ENCODE measurements around the gene CD247.

Gene CD247

GRCh38 chr1:167532375-167532774 is 14.0 kb upstream of the CD247 start:
- no peak overlapping the region for H3K27ac Mint-ChIP-seq

DNA sequence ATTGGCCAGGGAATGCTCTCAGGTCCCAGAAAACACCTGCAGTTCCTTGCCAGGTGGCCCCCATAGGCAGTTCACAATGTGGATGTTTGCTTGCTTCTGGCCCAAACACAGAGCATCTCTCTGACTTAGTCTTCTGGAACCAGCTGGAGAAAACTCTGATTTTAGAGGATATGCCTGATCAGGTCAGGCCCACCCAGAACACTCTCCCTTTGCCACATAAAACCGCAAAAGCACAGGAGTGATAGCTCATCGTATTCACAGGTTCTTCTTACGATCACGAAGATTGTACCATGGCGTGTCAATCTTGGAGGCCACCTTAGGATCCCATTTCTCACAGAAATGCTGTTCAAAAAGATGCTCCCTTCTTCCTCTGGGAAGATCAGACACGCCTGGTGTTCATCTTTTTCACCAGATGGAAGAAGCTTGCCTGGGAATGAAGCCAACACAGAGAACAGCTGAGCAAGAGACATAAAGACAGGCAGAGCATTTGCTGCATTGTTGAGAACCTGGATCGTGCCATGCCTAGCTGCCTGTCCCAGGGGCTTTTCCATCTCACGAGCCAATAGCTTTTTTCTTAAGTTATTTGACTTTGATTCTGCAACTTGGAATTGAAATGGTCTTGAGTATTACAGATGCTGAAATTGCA is 11.6 kb upstream of the CD247 start:
- Mint-ChIP-seq H3K4me1 (peaks cover 3% of the 10 kb centered on the region), H3K27ac (no peak overlapping the region), H3K9me3 (no peaks in the 10 kb centered on the region), H3K36me3 (no peaks in the 10 kb centered on the region), H3K27me3 (peaks cover 41% of the 10 kb centered on the region), H3K4me3 (no peak overlapping the region)
- CTCF ChIA-PET: interaction anchor here (0.8 to 4.1 kb wide), 8 partner anchors 8 to 263 kb away, joined by 3 to 24 read pairs (median 3); no protein-coding TSS in a partner anchor
- DNase-seq: no peak

More at GRCh38 chr1:167532375-167532774, 14.0 kb upstream of the CD247 start:
- no peak for DNase-seq
- H3K9me3 Mint-ChIP-seq: no peaks in the 10 kb centered on the region
- no peaks in the 10 kb centered on the region for H3K36me3 Mint-ChIP-seq
- peaks cover 34% of the 10 kb centered on the region for H3K27me3 Mint-ChIP-seq
- H3K4me3 Mint-ChIP-seq: no peak overlapping the region
- CTCF ChIA-PET: interaction anchor here (0.5 to 4.6 kb wide), 21 partner anchors 8 to 508 kb away, joined by 3 to 57 read pairs (median 8); partner anchors contain the start of genes CD247 and CREG1
- H3K4me1 Mint-ChIP-seq: peaks cover 3% of the 10 kb centered on the region

DNA sequence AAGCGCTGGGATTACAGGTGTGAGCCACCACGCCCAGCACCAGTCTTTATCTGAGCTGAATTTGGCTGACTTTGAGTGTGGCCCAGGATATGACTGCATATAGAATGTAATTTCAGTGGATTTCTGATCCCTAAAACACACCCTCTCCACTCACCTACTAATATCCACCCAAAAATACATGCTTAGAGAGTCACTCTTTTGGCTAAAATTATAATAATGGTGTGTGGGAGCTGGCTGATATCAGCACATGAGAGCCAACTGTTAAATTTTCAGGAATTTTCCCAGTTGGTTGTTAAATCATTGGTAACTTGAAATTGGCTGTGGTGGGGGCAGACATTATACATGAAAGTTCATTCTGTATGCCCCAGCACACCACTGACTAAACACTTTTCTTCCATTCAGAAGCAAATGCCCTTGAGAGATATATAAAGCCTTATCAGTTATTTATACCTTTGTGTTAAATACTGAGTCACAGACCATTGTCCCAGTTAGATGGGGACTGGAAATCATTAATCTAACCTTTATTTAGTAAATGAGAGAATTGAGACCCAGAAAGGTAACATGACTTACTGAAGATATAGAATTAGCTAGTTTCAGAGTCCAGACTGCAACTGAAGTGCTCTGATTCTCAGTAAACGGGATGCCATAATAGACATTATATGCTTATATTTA is 9.9 kb upstream of the CD247 start:
- peaks cover 43% of the 10 kb centered on the region for H3K27me3 Mint-ChIP-seq
- no peaks in the 10 kb centered on the region for H3K9me3 Mint-ChIP-seq
- H3K4me3 Mint-ChIP-seq: no peak overlapping the region
- H3K27ac Mint-ChIP-seq: no peak overlapping the region
- H3K36me3 Mint-ChIP-seq: no peaks in the 10 kb centered on the region
- DNase-seq: no peak
- CTCF ChIA-PET: interaction anchor here (1.2 to 4.1 kb wide), 7 partner anchors 9 to 127 kb away, joined by 3 to 24 read pairs (median 5); no protein-coding TSS in a partner anchor
- peaks cover 3% of the 10 kb centered on the region for H3K4me1 Mint-ChIP-seq

DNA sequence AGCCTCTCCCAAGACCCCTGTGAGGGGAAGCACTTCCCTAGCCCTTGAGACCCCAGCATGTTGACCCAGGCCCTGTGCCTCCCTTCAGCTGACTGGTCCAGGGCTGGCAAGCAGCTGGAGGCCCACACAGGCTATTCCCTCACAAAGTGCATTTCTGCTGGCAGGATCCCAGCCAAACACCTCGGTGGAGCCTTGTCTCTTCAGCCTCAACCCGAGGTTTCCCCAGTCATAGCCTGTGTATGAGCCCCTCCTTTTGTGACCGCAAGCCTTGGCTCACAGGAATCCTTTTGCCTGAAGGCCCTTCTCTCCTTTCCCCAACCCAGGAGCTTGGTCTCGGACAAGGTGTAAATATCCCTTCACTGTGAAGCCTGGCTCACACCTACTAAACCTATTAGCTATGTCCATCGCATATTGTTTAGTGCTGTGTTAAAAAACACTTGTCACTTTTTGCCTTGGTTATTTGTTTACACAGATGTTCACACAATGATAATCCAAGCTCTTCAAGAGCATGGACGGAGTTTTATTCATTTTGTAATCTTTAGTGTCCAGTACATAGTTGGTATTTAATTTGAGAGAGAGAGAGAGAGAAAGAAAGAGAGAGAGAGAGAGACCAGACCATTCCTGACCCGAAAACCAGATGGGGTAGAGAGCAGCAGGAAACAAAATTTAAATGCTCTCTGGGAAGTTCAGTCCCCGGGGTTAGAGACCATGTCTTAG is 8.5 kb upstream of the CD247 start:
- Mint-ChIP-seq H3K4me3 (no peak overlapping the region), H3K27me3 (peaks cover 43% of the 10 kb centered on the region), H3K36me3 (no peaks in the 10 kb centered on the region), H3K4me1 (no peaks in the 10 kb centered on the region), H3K9me3 (no peaks in the 10 kb centered on the region), H3K27ac (no peak overlapping the region)
- CTCF ChIA-PET: interaction anchor here (1.2 to 4.1 kb wide), 3 partner anchors 14 to 125 kb away, joined by 3 to 24 read pairs (median 5); no protein-coding TSS in a partner anchor
- no peak for DNase-seq

GRCh38 chr1:167524651-167525050 is 6.3 kb upstream of the CD247 start:
- peaks cover 30% of the 10 kb centered on the region for H3K27me3 Mint-ChIP-seq
- CTCF ChIA-PET: interaction anchor here (1.4 to 2.0 kb wide), 2 partner anchors 9 to 16 kb away, joined by 7 read pairs; no protein-coding TSS in a partner anchor
- H3K36me3 Mint-ChIP-seq: no peaks in the 10 kb centered on the region
- no peak for DNase-seq
- H3K9me3 Mint-ChIP-seq: no peaks in the 10 kb centered on the region
- no peak overlapping the region for H3K27ac Mint-ChIP-seq
- no peak overlapping the region for H3K4me3 Mint-ChIP-seq
- H3K4me1 Mint-ChIP-seq: peaks cover 8% of the 10 kb centered on the region

- Mint-ChIP-seq H3K4me3 (no peak overlapping the region), H3K9me3 (no peaks in the 10 kb centered on the region), H3K4me1 (peaks cover 16% of the 10 kb centered on the region), H3K27me3 (peaks cover 23% of the 10 kb centered on the region), H3K36me3 (peaks cover 12% of the 10 kb centered on the region), H3K27ac (no peak overlapping the region)
- DNase-seq: no peak
- CTCF ChIA-PET: interaction anchor here (1.6 kb wide), 1 partner anchor 12 kb away, joined by 4 read pairs; no protein-coding TSS in a partner anchor
Observed at GRCh38 chr1:167522246-167522645, 3.9 kb upstream of the CD247 start.

DNA sequence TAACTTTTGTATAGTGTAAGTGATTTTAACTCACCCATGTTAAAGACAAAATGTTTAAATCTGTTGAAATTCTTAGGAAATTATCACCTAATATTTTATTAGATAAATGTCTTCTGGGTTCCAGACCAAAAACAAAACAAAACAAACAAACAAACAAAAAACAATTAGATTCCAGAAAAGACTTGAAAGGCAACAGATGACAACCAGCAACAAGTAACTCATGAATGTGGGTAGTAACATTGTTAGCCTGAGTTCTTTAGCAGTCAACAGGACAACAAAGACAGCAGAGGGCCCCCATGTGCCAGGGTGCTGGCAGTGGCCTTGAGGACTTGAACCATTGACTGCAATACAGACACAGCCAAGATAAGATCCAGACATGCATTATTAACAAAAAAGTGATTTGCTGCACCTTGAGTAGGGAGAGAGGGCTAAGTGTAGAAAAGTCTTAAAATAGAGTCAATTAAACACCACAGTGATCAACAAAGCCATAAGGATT is 2.4 kb upstream of the CD247 start:
- peaks cover 26% of the 10 kb centered on the region for H3K36me3 Mint-ChIP-seq
- CTCF ChIA-PET: interaction anchor here (0.9 to 5.3 kb wide), 3 partner anchors 13 to 452 kb away, joined by 3 to 55 read pairs (median 6); no protein-coding TSS in a partner anchor
- peaks cover 22% of the 10 kb centered on the region for H3K4me1 Mint-ChIP-seq
- H3K9me3 Mint-ChIP-seq: no peaks in the 10 kb centered on the region
- H3K27me3 Mint-ChIP-seq: peaks cover 12% of the 10 kb centered on the region
- H3K4me3 Mint-ChIP-seq: no peak overlapping the region
- no peak for DNase-seq
- no peak overlapping the region for H3K27ac Mint-ChIP-seq

DNA sequence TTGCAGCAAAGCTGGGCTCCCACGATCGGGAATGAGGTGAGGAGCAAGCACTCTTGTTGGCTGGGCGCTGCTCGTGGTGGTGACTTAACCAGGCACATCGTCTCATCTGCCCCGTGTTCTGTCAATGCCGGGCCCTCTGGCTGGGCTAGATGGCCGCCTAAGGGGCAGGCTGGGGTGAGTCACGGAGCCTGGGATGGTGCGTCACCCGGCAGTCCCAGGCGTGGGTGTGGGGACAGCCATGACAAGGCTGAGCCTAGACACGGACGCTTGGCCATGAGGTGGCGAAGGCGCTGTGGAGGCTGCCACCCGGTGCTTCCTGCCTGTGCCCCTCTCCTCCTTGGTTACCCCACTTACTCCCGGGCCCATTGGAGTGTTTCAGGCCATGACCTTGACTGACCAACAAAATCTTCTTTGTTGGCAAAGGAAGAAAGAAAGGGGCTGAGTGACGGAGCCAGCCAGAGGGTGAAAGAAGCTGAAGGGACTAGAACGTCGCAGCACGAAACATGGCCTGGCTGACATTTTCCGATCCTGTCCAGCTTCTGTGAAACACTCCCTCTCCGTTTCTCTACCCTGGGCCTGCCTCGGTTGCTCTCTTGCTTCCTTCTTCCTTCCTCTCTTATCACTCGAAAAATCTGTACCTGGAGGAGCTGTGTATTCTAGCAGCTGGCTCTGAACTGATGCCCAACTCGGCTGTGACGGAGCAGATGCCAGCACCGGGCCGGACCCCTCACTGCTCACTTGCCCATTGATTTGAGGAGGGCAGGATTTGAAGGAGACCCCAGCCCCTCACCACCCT is 596 bp downstream of the CD247 start:
- Mint-ChIP-seq H3K36me3 (peaks cover 48% of the 10 kb centered on the region), H3K4me3 (peak overlapping the region; percentile 99), H3K4me1 (peaks cover 45% of the 10 kb centered on the region), H3K9me3 (no peaks in the 10 kb centered on the region), H3K27ac (peak overlapping the region; percentile 100), H3K27me3 (no peaks in the 10 kb centered on the region)
- DNase-seq: peak; percentile 87
- CTCF ChIA-PET: interaction anchor here (0.7 to 5.3 kb wide), 17 partner anchors 10 to 297 kb away, joined by 3 to 55 read pairs (median 6); no protein-coding TSS in a partner anchor

- Mint-ChIP-seq H3K9me3 (no peaks in the 10 kb centered on the region), H3K36me3 (peaks cover 58% of the 10 kb centered on the region), H3K4me3 (peak overlapping the region; percentile 99), H3K27me3 (no peaks in the 10 kb centered on the region), H3K4me1 (peaks cover 55% of the 10 kb centered on the region), H3K27ac (peak overlapping the region; percentile 100)
- DNase-seq: peak; percentile 62
- CTCF ChIA-PET: interaction anchor here (0.8 to 5.3 kb wide), 12 partner anchors 9 to 408 kb away, joined by 3 to 55 read pairs (median 6); partner anchors contain the start of gene POU2F1
Observed at GRCh38 chr1:167516404-167517388, 1.6 kb downstream of the CD247 start.

GRCh38 chr1:167515893-167516321 is 2.4 kb downstream of the CD247 start:
- Mint-ChIP-seq H3K4me1 (peaks cover 62% of the 10 kb centered on the region), H3K36me3 (peaks cover 64% of the 10 kb centered on the region), H3K27me3 (no peaks in the 10 kb centered on the region), H3K9me3 (no peaks in the 10 kb centered on the region), H3K27ac (peak overlapping the region; percentile 100), H3K4me3 (peak overlapping the region; percentile 99)
- CTCF ChIA-PET: interaction anchor here (0.6 to 5.3 kb wide), 12 partner anchors 8 to 569 kb away, joined by 3 to 55 read pairs (median 4); partner anchors contain the start of gene POU2F1
- DNase-seq: peak; percentile 34

DNA sequence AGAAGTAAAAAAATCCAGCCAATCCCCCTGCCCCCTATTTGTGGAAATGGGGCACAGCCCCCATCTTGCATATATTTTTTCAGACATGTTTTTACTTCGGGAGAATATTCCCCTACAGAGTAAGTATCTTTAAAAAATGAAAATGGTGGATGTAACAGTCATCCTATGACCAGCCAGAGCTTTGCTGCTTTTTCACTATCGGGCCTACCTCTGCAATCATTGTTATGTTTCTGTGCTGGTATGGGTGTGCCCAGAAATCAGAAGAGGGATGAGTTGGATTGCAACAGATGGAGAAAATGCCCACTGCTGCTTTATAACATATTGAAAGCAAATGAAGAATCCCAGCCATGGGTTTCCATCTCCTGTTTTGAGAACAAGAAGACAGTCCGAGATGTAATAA is 2.9 kb downstream of the CD247 start:
- Mint-ChIP-seq H3K36me3 (peaks cover 68% of the 10 kb centered on the region), H3K9me3 (no peaks in the 10 kb centered on the region), H3K4me1 (peaks cover 66% of the 10 kb centered on the region), H3K27ac (peak overlapping the region; percentile 100), H3K4me3 (peak overlapping the region; percentile 99), H3K27me3 (no peaks in the 10 kb centered on the region)
- CTCF ChIA-PET: interaction anchor here (0.6 to 5.3 kb wide), 9 partner anchors 7 to 570 kb away, joined by 3 to 55 read pairs (median 5); no protein-coding TSS in a partner anchor
- no peak for DNase-seq

DNA sequence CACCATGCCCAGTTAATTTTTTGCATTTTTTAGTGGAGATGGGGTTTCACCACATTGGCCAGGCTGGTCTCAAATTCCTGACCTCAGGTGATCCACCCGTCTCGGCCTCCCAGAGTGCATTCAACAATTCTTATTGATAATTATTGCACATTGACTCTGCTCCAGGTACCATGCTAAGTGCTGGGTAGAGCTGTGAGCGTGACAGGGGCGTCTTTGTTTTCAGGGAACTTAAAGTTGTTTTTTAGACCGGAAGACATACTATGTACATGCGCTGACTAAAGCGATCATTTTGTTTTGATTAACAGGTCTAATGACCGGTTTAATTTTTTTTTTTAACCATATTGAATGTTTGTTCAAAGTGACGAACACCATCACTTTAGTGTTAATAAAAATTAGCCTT is 4.0 kb downstream of the CD247 start:
- Mint-ChIP-seq H3K9me3 (no peaks in the 10 kb centered on the region), H3K4me3 (peak overlapping the region; percentile 99), H3K27ac (peak overlapping the region; percentile 100), H3K27me3 (no peaks in the 10 kb centered on the region), H3K36me3 (peaks cover 78% of the 10 kb centered on the region), H3K4me1 (peaks cover 67% of the 10 kb centered on the region)
- peak; percentile 48 for DNase-seq
- CTCF ChIA-PET: interaction anchor here (1.0 to 4.8 kb wide), 6 partner anchors 13 to 61 kb away, joined by 3 to 47 read pairs (median 12); no protein-coding TSS in a partner anchor

Measured in activated naive CD4-positive, alpha-beta T cell treated with anti-CD3 and anti-CD28 coated beads, Interleukin-2, amount 10 ng/mL, durations not matched to agents 7 days and 5 days (primary cell).